Astrocyte (in vitro differentiated cells and primary cell): Measurements from ENCODE around the gene ANK3.

ENCODE experiments used
- EZH2 ChIP-seq: IDR thresholded peaks from 2 replicates; pipeline ENCODE4 v1.6.1; 2012; ENCODE audit warnings: mild to moderate bottlenecking, low read length, inconsistent platforms; ENCODE audit not compliant: insufficient read depth
- TF ChIP-seq, protein P1 (sequence below): IDR thresholded peaks from 2 replicates; pipeline ENCODE4 v1.5.1; 2011; ENCODE audit warnings: low read depth, mild to moderate bottlenecking, inconsistent platforms, low read length, moderate library complexity; ENCODE audit not compliant: insufficient read depth

DNA sequence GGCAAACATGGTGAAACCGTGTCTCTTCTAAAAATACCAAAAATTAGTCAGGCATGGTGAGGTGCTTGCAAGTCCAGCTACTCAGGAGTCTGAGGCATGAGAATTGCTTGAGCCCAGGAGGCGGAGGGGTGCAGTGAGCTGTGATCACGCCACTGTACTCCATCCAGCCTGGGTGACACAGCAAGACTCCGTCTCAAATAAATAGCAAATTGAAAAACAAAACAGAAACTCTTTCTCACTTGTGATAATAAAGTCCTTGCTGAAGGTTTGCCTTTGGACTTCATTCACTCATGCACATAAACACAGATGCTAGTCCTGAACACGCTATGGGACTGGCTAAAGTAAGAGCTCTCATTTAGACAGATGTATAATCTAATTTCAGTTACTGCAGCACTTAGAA is 37.6 kb downstream of the ANK3 start:
- TF ChIP-seq, protein P1, sequence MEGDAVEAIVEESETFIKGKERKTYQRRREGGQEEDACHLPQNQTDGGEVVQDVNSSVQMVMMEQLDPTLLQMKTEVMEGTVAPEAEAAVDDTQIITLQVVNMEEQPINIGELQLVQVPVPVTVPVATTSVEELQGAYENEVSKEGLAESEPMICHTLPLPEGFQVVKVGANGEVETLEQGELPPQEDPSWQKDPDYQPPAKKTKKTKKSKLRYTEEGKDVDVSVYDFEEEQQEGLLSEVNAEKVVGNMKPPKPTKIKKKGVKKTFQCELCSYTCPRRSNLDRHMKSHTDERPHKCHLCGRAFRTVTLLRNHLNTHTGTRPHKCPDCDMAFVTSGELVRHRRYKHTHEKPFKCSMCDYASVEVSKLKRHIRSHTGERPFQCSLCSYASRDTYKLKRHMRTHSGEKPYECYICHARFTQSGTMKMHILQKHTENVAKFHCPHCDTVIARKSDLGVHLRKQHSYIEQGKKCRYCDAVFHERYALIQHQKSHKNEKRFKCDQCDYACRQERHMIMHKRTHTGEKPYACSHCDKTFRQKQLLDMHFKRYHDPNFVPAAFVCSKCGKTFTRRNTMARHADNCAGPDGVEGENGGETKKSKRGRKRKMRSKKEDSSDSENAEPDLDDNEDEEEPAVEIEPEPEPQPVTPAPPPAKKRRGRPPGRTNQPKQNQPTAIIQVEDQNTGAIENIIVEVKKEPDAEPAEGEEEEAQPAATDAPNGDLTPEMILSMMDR, result no peak
- TF ChIP-seq EZH2, result no peak
